AG04449 (cell line): ENCODE data around the gene GTF2F1.

ENCODE experiments used
- CTCF ChIA-PET: fragments of 350-600 bp; formaldehyde crosslinking; extraction: SDS; loops from one replicate; lab custom pipeline; 2021; ENCODE audit warnings: antibody characterized with exemption; lab: Yijun Ruan, JAX
- POLR2A ChIA-PET: fragments of 400-600, 350-600 bp; formaldehyde crosslinking; extraction: SDS; loops from one replicate; lab custom pipeline; 2020; ENCODE audit warnings: antibody characterized with exemption, inconsistent platforms; lab: Yijun Ruan, JAX
- DNase-seq: peaks from one replicate; pipeline ENCODE4 v3.0.0-alpha.2; 2010; ENCODE audit warnings: low read depth, low spot score
- H3K4me3 ChIP-seq: 2 replicates; pipeline ENCODE4 v1.5.1; 2011; ENCODE audit warnings: low read depth, mild to moderate bottlenecking, control low read depth, low read length
- TF ChIP-seq, protein P1 (sequence below): IDR thresholded peaks from one replicate; pipeline ENCODE4 v1.5.1; 2011; ENCODE audit warnings: mild to moderate bottlenecking, moderate library complexity, low read length, control low read depth, inconsistent platforms; ENCODE audit not compliant: insufficient read depth; ENCODE audit errors: missing control alignments

Gene GTF2F1, protein sequence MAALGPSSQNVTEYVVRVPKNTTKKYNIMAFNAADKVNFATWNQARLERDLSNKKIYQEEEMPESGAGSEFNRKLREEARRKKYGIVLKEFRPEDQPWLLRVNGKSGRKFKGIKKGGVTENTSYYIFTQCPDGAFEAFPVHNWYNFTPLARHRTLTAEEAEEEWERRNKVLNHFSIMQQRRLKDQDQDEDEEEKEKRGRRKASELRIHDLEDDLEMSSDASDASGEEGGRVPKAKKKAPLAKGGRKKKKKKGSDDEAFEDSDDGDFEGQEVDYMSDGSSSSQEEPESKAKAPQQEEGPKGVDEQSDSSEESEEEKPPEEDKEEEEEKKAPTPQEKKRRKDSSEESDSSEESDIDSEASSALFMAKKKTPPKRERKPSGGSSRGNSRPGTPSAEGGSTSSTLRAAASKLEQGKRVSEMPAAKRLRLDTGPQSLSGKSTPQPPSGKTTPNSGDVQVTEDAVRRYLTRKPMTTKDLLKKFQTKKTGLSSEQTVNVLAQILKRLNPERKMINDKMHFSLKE

DNA sequence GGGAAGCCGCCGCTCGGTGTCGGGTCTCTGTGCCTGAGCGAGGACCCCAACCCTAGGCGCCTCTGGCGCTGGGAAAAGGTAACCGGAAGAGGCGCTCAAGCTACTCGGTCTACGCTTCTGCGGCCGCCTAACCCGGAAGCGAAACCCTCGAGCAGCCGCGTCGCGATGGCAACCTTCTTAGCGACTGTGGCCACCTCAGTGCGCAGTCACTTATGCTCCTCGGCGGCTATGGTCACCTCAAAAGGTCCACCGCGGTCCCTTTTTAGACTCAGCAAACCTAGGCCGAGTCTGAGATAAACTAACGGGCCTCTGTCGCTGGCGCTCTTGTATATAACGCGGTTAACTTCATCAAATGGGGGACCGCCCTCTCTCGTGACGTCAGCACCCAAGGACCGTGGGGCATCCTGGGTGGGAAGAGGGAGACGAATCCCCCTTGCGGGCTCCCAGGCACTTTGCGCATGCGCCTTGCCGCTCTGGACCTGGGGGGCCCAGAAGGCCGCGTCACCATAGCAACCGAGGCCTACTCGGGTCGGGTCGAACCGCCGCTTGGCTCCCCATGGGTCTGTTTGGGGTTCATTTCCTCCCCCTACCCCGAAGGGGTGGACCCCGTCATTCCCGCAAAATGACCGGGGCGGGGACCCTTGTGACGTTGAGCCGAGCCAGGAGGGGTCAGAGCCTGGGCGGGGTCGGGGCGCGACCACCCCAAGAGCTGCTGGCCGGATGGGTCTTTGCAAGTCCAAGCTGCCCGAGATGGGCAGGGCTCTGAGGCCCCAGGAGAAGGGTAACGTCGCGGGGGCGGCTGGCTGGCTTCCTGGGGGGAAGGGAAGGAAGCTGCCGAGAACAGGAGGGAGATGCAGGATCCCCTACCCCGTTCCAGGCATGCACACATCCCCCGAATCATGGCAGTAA, at the start of gene GTF2F1:
Gene GTF2F1, minus strand, starts transcription at position 91 of the 909 bp plus-strand sequence. CDS start 169 bp downstream, outside the sequence.
- TF ChIP-seq, protein P1, sequence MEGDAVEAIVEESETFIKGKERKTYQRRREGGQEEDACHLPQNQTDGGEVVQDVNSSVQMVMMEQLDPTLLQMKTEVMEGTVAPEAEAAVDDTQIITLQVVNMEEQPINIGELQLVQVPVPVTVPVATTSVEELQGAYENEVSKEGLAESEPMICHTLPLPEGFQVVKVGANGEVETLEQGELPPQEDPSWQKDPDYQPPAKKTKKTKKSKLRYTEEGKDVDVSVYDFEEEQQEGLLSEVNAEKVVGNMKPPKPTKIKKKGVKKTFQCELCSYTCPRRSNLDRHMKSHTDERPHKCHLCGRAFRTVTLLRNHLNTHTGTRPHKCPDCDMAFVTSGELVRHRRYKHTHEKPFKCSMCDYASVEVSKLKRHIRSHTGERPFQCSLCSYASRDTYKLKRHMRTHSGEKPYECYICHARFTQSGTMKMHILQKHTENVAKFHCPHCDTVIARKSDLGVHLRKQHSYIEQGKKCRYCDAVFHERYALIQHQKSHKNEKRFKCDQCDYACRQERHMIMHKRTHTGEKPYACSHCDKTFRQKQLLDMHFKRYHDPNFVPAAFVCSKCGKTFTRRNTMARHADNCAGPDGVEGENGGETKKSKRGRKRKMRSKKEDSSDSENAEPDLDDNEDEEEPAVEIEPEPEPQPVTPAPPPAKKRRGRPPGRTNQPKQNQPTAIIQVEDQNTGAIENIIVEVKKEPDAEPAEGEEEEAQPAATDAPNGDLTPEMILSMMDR: peak; percentile 20
- peak within 1 kb of the TSS; percentile 82 for H3K4me3 ChIP-seq
- POLR2A ChIA-PET: interaction anchor here (0.6 to 1.7 kb wide), 5 partner anchors 10 to 102 kb away, joined by 3 to 9 read pairs (median 4); partner anchors contain the start of gene ALKBH7
- CTCF ChIA-PET: interaction anchor here (0.9 to 1.1 kb wide), 3 partner anchors 13 to 167 kb away, joined by 3 to 4 read pairs (median 3); no protein-coding TSS in a partner anchor
- DNase-seq: peak; percentile 63

DNA sequence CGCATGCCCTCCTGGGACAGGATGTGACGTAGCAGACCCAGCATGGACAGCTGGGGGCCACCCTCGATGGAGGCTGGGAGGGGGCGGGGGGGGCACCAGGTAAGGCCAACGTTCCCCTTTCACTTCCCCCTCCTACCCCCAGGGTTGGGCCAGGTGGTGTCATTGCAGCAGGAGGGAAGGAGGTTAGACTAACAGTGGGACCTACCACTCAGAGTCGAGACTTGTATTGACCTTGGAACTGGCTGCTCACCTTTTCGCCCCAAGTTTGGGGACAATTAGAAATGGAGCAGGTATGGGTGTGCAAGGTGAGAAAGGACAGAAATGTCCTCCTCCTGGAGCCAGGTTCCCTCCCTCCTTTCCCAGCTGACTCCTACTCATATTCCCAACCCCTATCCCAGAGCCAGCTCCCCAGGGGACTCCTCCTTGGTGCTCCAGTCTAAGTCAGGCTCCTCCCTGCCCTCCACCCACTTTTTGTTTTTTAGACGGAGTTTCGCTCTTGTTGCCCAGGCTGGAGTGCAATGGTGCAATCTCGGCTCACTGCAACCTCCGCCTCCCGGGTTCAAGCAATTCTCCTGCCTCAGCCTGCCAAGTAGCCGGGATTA, 49.2 kb upstream of the GTF2F1 start:
- H3K4me3 ChIP-seq: no peak overlapping the region
- ChIA-PET POLR2A (no interaction called here), CTCF (no interaction called here)
- TF ChIP-seq, protein P1: no peak
- no peak for DNase-seq

DNA sequence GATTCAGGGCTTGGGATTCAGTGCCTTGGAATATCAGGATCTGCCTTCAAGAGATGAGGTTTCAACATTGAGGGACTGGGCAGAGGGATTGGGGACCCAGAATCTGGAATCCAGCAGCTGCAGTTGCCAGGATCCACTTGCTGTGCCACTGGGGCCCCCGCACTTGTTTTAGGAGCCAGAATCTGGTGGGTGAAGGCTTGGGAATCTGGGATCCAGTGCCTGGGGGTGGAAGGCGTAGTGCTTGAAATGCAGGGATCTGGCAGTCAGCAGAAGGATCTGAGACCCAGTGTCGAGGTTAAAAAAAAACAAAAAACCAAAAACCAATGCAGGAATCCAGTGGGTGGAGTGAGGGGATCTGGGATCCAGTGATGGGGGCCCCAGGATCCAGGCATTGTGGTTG, 47.9 kb upstream of the GTF2F1 start:
- no peak overlapping the region for H3K4me3 ChIP-seq
- TF ChIP-seq, protein P1: no peak
- DNase-seq: no peak
- ChIA-PET POLR2A (no interaction called here), CTCF (no interaction called here)

DNA sequence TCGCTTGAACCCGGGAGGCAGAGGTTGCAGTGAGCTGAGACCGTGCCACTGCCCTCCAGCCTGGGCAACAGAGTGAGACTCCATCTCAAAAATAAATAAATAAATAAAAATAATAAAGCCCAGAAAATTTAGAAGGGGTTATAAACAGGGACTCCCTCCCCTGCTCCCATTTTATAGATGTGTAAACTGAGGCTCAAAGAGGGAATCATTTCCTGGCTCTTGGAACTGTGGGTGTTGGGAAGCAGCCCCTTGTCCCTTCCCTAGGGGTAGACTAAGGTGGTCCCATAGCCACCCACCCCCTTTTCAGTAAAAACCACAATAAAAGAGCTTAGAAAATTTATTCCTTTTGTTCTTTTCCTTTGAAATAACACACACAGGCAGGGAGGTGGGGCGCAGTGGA, 46.8 kb upstream of the GTF2F1 start:
- TF ChIP-seq, protein P1: no peak
- H3K4me3 ChIP-seq: no peak overlapping the region
- ChIA-PET CTCF (no interaction called here), POLR2A (no interaction called here)
- DNase-seq: no peak

DNA sequence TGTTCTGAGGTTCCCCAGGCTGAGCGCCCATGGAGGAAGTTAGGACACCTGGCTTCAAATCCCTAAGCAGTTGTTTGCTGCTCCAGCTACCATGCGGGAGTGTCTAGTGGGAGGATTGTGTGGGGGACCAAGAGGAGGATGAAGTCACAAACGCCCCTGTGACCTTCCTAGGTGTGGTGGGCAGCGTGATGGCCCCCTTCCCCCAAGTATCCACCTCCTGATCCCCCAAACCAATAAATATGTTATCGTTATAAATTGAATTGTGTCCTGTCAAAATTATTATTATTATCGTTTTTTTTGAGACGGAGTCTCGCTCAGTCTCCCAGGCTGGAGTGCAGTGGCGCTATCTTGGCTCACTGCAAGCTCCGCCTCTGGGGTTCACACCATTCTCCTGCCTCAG, 40.7 kb upstream of the GTF2F1 start, which contains the start of gene SLC25A41:
Gene SLC25A41, minus strand, starts transcription at position 101 of the 400 bp plus-strand sequence. Its CDS starts 70 bp downstream, at position 31.
- DNase-seq: no peak
- POLR2A ChIA-PET: no interaction called here
- TF ChIP-seq, protein P1: no peak
- H3K4me3 ChIP-seq: no peak within 1 kb of the TSS
- CTCF ChIA-PET: no interaction called here
